HCT116 (cell line): ENCODE data around the gene ACTG1. TPM values are rescaled to one million over a fixed set of nuclear protein-coding genes. Genes with fewer than 3 reads are reported as not detected.

Experiments
- ATAC-seq: fragments of 200-7000 bp; cut with Tn5 transposase; 2 replicates; pipeline ENCODE4 v1.9.1; 2020; ENCODE audit warnings: mild to moderate bottlenecking, moderate library complexity
- BruUV-seq: library from RNA; stranded (reverse); fragments of 400-500 nt; replicated peaks from 2 replicates; lab custom pipeline; 2021; lab: Mats Ljungman, UMichigan
- CTCF ChIA-PET: fragments of 300-600 bp; sonication (Branson Sonifier 250); formaldehyde crosslinking; loops from one replicate; lab custom pipeline; 2021; ENCODE audit warnings: antibody characterized with exemption; lab: Charles Lee
- POLR2A ChIA-PET: fragments of 300-600, 350-600 bp; sonication (Branson Sonifier 250); formaldehyde crosslinking; loops from one replicate; lab custom pipeline; 2021; ENCODE audit warnings: antibody characterized with exemption; lab: Charles Lee
- RAD21 ChIA-PET, 2 experiments: fragments of 300-600 bp; sonication (Branson Sonifier 250); formaldehyde crosslinking; loops; one replicate each; lab custom pipeline; 2023; ENCODE audit warnings: low total read pairs in 2 of 2; ENCODE audit not compliant: uncharacterized antibody in 2 of 2, unreplicated experiment in 2 of 2, low non-redundant PET in 1 of 2; lab: Charles Lee
- DNase-seq: peaks from one replicate; pipeline ENCODE4 v3.0.0-alpha.2; 2010; ENCODE audit warnings: low read depth, low spot score
- H2AFZ ChIP-seq: fragments of 200-600 bp; shearing (Covaris generic), sonication (generic); 2 replicates; pipeline ENCODE4 v1.6.1; 2017; ENCODE audit warnings: low read depth, mixed run types, mixed read lengths, antibody characterized with exemption, low read length; ENCODE audit not compliant: poor library complexity, severe bottlenecking
- H3K27ac ChIP-seq: 2 replicates; pipeline ENCODE4 v1.5.1; 2012; ENCODE audit warnings: low read depth, low read length
- H3K27me3 ChIP-seq: fragments of 200-600 bp; sonication (generic); 2 replicates; pipeline ENCODE4 v1.6.1; 2016; ENCODE audit warnings: mixed run types, low read length, mixed read lengths; ENCODE audit not compliant: insufficient read depth
- H3K36me3 ChIP-seq, 2 experiments: fragments of 200-500 bp in 1 of 2; fragments of 200-600 bp in 1 of 2; sonication (Bioruptor generic) in 1 of 2; sonication (generic) in 1 of 2; 2 replicates each; pipeline versions ENCODE4 v1.5.1 to v1.6.1; 2014 to 2016; ENCODE audit warnings: low read length in 2 of 2, inconsistent platforms in 1 of 2, mixed read lengths in 1 of 2, mixed run types in 1 of 2; ENCODE audit not compliant: insufficient read depth in 2 of 2, control insufficient read depth in 1 of 2
- H3K4me1 ChIP-seq, 2 experiments: fragments of 200-600 bp in 1 of 2; sonication (generic) in 1 of 2; 2 replicates each; pipeline versions ENCODE4 v1.5.1 to v1.6.1; 2012 to 2017; ENCODE audit warnings: low read length in 2 of 2, inconsistent platforms in 1 of 2, mild to moderate bottlenecking in 1 of 2, mixed read lengths in 1 of 2, mixed run types in 1 of 2, moderate library complexity in 1 of 2; ENCODE audit not compliant: insufficient read depth in 2 of 2, control insufficient read depth in 1 of 2
- H3K4me2 ChIP-seq: fragments of 200-600 bp; sonication (generic); 2 replicates; pipeline ENCODE4 v1.6.1; 2017; ENCODE audit warnings: mixed run types, low read length, mixed read lengths
- H3K4me3 ChIP-seq, 2 experiments: fragments of 200-600 bp in 1 of 2; sonication (generic) in 1 of 2; replicated peaks in 1 of 2; 2 replicates each; pipeline ENCODE4 v1.5.1; 2011 to 2016; ENCODE audit warnings: low read length in 2 of 2, control low read depth in 1 of 2, low read depth in 1 of 2, mild to moderate bottlenecking in 1 of 2, mixed read lengths in 1 of 2, mixed run types in 1 of 2
- H3K79me2 ChIP-seq: fragments of 200-600 bp; sonication (generic); 2 replicates; pipeline ENCODE4 v1.6.1; 2017; ENCODE audit warnings: mild to moderate bottlenecking, mixed run types, low read length, moderate library complexity, mixed read lengths; ENCODE audit not compliant: insufficient read depth
- H3K9ac ChIP-seq: fragments of 200-600 bp; sonication (generic); 2 replicates; pipeline ENCODE4 v1.6.1; 2016; ENCODE audit warnings: low read length, mixed read lengths
- H3K9me2 ChIP-seq: fragments of 200-600 bp; sonication (generic), shearing (Covaris generic); 2 replicates; pipeline ENCODE4 v1.6.1; 2017; ENCODE audit warnings: mixed run types, mild to moderate bottlenecking, moderate library complexity; ENCODE audit not compliant: insufficient read depth
- H3K9me3 ChIP-seq, 2 experiments: fragments of 200-500 bp in 1 of 2; fragments of 200-600 bp in 1 of 2; sonication (Bioruptor generic) in 1 of 2; sonication (generic) in 1 of 2; 2 replicates each; pipeline ENCODE4 v1.6.1; 2014 to 2017; ENCODE audit warnings: low read length in 2 of 2, mixed read lengths in 2 of 2, inconsistent platforms in 1 of 2, low read depth in 1 of 2, mild to moderate bottlenecking in 1 of 2, mixed run types in 1 of 2, moderate library complexity in 1 of 2; ENCODE audit not compliant: control insufficient read depth in 1 of 2, insufficient read depth in 1 of 2
- H4K20me1 ChIP-seq: fragments of 200-600 bp; sonication (generic), shearing (Covaris generic); 2 replicates; pipeline ENCODE4 v1.6.1; 2017; ENCODE audit warnings: mixed run types, mild to moderate bottlenecking, moderate library complexity; ENCODE audit not compliant: insufficient read depth
- ELF1 ChIP-seq: IDR thresholded peaks from 2 replicates; pipeline ENCODE4 v1.6.1; 2012; ENCODE audit warnings: low read depth, borderline replicate concordance
- FOSL1 ChIP-seq: IDR thresholded peaks from 2 replicates; pipeline ENCODE4 v1.6.1; 2012; ENCODE audit warnings: low read depth
- JUND ChIP-seq: IDR thresholded peaks from 2 replicates; pipeline ENCODE4 v1.6.1; 2012
- POLR2AphosphoS5 ChIP-seq: IDR thresholded peaks from 2 replicates; pipeline ENCODE4 v1.6.1; 2011; ENCODE audit warnings: mild to moderate bottlenecking, low read depth, low read length, moderate library complexity
- RAD21 ChIP-seq: IDR thresholded peaks from 2 replicates; pipeline ENCODE4 v1.6.1; 2012; ENCODE audit warnings: low read depth, mild to moderate bottlenecking
- SIN3A ChIP-seq: IDR thresholded peaks from 2 replicates; pipeline ENCODE4 v1.6.1; 2012; ENCODE audit warnings: low read depth
- SRF ChIP-seq: IDR thresholded peaks from 2 replicates; pipeline ENCODE4 v1.6.1; 2012; ENCODE audit warnings: low read depth
- YY1 ChIP-seq: IDR thresholded peaks from 2 replicates; pipeline ENCODE4 v1.6.1; 2011; ENCODE audit warnings: low read length, low read depth, moderate library complexity, mild to moderate bottlenecking; ENCODE audit not compliant: insufficient replicate concordance; ENCODE audit errors: extremely low read depth
- ZFX ChIP-seq: fragments of 450-650 bp; IDR thresholded peaks from 2 replicates; pipeline ENCODE4 v1.6.1; 2017
- ZNF274 ChIP-seq: fragments of 200-500 bp; sonication (Bioruptor generic); IDR thresholded peaks from 2 replicates; pipeline ENCODE4 v1.6.1; 2014; ENCODE audit warnings: mild to moderate bottlenecking, low read depth, low read length, inconsistent platforms
- intact Hi-C: fragments of 100-400 bp; cut with micrococcal nuclease; formaldehyde crosslinking; loops from 2 replicates; pipeline ENCODE4 v1.10.0; 2022
- total RNA-seq: library from RNA; stranded (reverse); gene quantifications from one replicate; pipeline ENCODE4 v1.2.1, GENCODE V29; 2021; ENCODE audit not compliant: unreplicated experiment
- TF ChIP-seq, protein P1 (sequence below): IDR thresholded peaks from 2 replicates; pipeline ENCODE4 v1.6.1; 2012; ENCODE audit warnings: low read depth
- TF ChIP-seq, protein P2 (sequence below): IDR thresholded peaks from 2 replicates; pipeline ENCODE4 v1.6.1; 2011; ENCODE audit warnings: mild to moderate bottlenecking, low read length, moderate library complexity; ENCODE audit not compliant: insufficient replicate concordance; ENCODE audit errors: extremely low read depth

Gene ACTG1
- total RNA-seq, 1 experiment from 2014 or later, result 6,223 TPM

DNA sequence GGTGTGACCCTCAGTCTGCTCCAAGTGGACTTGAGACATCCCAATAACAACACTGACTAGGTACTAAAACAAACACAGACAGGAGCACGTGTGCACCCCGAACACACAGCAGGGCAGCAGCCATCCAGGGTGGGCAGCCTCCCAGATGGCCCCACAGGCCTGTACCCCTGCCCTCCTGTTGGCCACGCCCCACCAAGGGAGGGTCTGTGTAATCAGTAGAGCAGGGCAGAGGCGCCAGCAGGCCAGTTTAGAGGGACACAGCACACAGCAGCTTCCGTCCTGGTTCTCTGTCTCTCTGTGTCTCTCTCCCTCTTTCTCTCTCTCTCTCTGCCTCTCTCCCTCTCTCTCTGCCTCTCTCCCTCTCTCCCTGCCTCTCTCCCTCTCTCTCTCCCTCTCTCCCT, 21.4 kb downstream of the ACTG1 start:
- intact Hi-C loops, result no loop called here
- POLR2A ChIA-PET, result interaction anchor here (1.0 to 3.5 kb wide), 4 partner anchors 16 to 61 kb away, joined by 3 to 20 read pairs (median 4); partner anchors contain the start of gene FAAP100
- RAD21 ChIA-PET, result no interaction called here
- no peaks in the 10 kb centered on the region for H3K9me3 ChIP-seq
- H3K79me2 ChIP-seq, result no peaks in the 10 kb centered on the region; the same call in 1 of the 2 replicates
- DNase-seq, result no peak
- no peaks in the 10 kb centered on the region for H4K20me1 ChIP-seq
- peak overlapping the region; percentile 4; the same call in 1 of the 2 replicates for H3K27ac ChIP-seq
- no peaks in the 10 kb centered on the region for H3K36me3 ChIP-seq
- H3K9me2 ChIP-seq, result no peaks in the 10 kb centered on the region
- no peak overlapping the region for H3K4me3 ChIP-seq
- TF ChIP-seq FOSL1 (no peak), JUND (no peak), POLR2AphosphoS5 (peak; percentile 25; the same call in 1 of the 2 replicates)
- TF ChIP-seq, all 23 proteins: peak for 1
- CTCF ChIA-PET, result no interaction called here
- Histone ChIP-seq H3K9ac (no peak overlapping the region), H2AFZ (no peak overlapping the region), H3K27me3 (no peaks in the 10 kb centered on the region), H3K4me1 (peaks cover 21 to 55% of the 10 kb centered on the region in 2 experiments), H3K4me2 (peak overlapping the region; percentile 41)
- no TSS peak for BruUV-seq
- no peak for ATAC-seq

DNA sequence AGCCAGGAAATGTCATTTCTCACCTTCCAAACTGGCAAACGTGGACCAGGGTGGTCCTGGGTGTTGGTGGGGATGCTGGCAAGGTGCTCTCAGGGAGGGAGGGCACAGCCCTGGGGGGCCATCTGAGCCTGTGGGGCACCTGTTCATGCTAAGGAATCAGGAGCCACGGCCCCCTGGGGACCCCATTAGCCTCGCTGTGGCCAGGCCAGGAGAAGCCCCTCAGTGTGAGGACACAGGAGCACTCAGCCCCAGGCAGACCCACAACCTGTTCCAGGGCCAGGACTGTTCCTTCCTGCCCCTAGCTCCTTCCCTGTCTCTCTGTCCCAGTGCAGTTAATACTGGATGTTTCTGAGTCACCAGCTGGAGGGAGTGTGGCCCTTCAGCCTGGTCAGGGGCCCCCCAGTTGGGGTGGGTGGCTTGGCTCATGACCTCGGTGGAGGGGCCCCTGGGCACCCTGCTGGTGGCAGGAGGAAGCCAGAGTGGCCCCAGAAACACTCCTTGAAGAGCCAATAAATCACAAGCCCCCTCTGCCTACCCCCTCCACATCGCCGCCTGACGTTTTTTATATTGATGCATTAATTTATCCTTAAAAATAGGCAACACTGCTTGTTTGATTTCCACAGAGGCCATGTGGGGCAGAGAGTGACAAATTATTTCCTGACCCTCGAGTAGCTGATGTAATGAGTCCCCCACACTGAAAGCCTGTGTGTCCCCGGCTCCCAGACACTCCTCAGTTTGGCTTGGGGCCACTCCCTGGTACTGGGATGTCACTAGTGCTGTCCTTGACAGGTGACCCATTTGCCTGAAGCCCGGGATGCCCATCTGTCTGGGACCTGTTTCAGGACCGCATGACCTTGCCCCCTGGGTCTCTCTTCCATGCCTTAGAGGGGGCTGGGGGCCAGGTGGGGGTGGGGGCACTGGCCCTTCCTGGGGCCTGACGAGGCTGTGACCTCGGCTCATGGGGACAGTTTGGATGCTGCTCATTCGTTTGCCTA, 22.3 kb downstream of the ACTG1 start:
- H3K9me2 ChIP-seq, result no peaks in the 10 kb centered on the region
- ATAC-seq (no peak), DNase-seq (no peak)
- peaks cover 21 to 54% of the 10 kb centered on the region in 2 experiments for H3K4me1 ChIP-seq
- no peak overlapping the region for H3K4me2 ChIP-seq
- no peaks in the 10 kb centered on the region; the same call in 1 of the 2 replicates for H3K79me2 ChIP-seq
- H3K4me3 ChIP-seq, result no peak overlapping the region
- no peak overlapping the region for H3K9ac ChIP-seq
- POLR2A ChIA-PET, result interaction anchor here (0.7 to 3.5 kb wide), 3 partner anchors 11 to 18 kb away, joined by 3 to 20 read pairs (median 7); no protein-coding TSS in a partner anchor
- H3K36me3 ChIP-seq, result no peaks in the 10 kb centered on the region
- intact Hi-C loops, result loop anchor here (5.0 kb wide), 2 partner anchors 193 to 348 kb away; partner anchors contain the start of gene SLC38A10
- RAD21 ChIA-PET, result no interaction called here
- CTCF ChIA-PET, result no interaction called here
- BruUV-seq, result no TSS peak
- H4K20me1 ChIP-seq, result no peaks in the 10 kb centered on the region
- no peak overlapping the region for H3K27ac ChIP-seq
- H2AFZ ChIP-seq, result no peak overlapping the region
- no peaks in the 10 kb centered on the region for H3K27me3 ChIP-seq
- no peaks in the 10 kb centered on the region for H3K9me3 ChIP-seq
- TF ChIP-seq SIN3A (no peak), SRF (no peak), POLR2AphosphoS5 (no peak; the same call in 1 of the 2 replicates), ZFX (no peak), JUND (no peak), RAD21 (no peak), YY1 (no peak), ZNF274 (no peak), ELF1 (no peak)
- TF ChIP-seq, protein P1, sequence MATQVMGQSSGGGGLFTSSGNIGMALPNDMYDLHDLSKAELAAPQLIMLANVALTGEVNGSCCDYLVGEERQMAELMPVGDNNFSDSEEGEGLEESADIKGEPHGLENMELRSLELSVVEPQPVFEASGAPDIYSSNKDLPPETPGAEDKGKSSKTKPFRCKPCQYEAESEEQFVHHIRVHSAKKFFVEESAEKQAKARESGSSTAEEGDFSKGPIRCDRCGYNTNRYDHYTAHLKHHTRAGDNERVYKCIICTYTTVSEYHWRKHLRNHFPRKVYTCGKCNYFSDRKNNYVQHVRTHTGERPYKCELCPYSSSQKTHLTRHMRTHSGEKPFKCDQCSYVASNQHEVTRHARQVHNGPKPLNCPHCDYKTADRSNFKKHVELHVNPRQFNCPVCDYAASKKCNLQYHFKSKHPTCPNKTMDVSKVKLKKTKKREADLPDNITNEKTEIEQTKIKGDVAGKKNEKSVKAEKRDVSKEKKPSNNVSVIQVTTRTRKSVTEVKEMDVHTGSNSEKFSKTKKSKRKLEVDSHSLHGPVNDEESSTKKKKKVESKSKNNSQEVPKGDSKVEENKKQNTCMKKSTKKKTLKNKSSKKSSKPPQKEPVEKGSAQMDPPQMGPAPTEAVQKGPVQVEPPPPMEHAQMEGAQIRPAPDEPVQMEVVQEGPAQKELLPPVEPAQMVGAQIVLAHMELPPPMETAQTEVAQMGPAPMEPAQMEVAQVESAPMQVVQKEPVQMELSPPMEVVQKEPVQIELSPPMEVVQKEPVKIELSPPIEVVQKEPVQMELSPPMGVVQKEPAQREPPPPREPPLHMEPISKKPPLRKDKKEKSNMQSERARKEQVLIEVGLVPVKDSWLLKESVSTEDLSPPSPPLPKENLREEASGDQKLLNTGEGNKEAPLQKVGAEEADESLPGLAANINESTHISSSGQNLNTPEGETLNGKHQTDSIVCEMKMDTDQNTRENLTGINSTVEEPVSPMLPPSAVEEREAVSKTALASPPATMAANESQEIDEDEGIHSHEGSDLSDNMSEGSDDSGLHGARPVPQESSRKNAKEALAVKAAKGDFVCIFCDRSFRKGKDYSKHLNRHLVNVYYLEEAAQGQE, result no peak
- TF ChIP-seq, protein P2, sequence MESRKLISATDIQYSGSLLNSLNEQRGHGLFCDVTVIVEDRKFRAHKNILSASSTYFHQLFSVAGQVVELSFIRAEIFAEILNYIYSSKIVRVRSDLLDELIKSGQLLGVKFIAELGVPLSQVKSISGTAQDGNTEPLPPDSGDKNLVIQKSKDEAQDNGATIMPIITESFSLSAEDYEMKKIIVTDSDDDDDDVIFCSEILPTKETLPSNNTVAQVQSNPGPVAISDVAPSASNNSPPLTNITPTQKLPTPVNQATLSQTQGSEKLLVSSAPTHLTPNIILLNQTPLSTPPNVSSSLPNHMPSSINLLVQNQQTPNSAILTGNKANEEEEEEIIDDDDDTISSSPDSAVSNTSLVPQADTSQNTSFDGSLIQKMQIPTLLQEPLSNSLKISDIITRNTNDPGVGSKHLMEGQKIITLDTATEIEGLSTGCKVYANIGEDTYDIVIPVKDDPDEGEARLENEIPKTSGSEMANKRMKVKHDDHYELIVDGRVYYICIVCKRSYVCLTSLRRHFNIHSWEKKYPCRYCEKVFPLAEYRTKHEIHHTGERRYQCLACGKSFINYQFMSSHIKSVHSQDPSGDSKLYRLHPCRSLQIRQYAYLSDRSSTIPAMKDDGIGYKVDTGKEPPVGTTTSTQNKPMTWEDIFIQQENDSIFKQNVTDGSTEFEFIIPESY, result no peak
